HepG2 (cell line): ENCODE data around the gene ZNF277. TPM values are rescaled to one million over a fixed set of nuclear protein-coding genes. Genes with fewer than 3 reads are reported as not detected.

Source experiments
- ATAC-seq: fragments of 200-7000 bp; cut with Tn5 transposase; 3 replicates; pipeline ENCODE4 v1.9.1; 2020; ENCODE audit warnings: mild to moderate bottlenecking, moderate library complexity
- BruUV-seq: library from RNA; stranded (reverse); fragments of 400-500 nt; replicated peaks from 2 replicates; lab custom pipeline; 2021; lab: Mats Ljungman, UMichigan
- CTCF ChIA-PET: fragments of 300-600 bp; formaldehyde crosslinking; extraction: SDS; loops from one replicate; lab custom pipeline; 2021; ENCODE audit warnings: low total read pairs, inconsistent platforms, low intra/inter-chr PET ratio; lab: Yijun Ruan, JAX
- POLR2A ChIA-PET: fragments of 350-600 bp; sonication (Branson Sonifier 250); formaldehyde crosslinking; loops from one replicate; lab custom pipeline; 2020; ENCODE audit warnings: antibody characterized with exemption, inconsistent platforms; lab: Yijun Ruan, JAX
- DNase-seq: peaks from one replicate; pipeline ENCODE4 v3.0.0-alpha.2; 2015; ENCODE audit warnings: low spot score
- FAIRE-seq: peaks from 3 replicates; lab custom pipeline; 2011; peaks lifted over from hg19 to GRCh38; lab: Jason Lieb, UNC
- H2AFZ ChIP-seq: one replicate; pipeline ENCODE4 v1.6.1; 2011; ENCODE audit warnings: low read length, inconsistent platforms
- H3K27ac ChIP-seq: fragments of 300-600 bp; 3 replicates; pipeline ENCODE4 v1.8.0; 2011; ENCODE audit warnings: mixed run types, mild to moderate bottlenecking, mixed read lengths, low read length, inconsistent platforms; ENCODE audit not compliant: insufficient read depth; ENCODE audit errors: extremely low read length
- H3K27me3 ChIP-seq, 2 experiments: fragments of 200-600 bp in 1 of 2; 2 replicates in 1 of 2; 3 replicates in 1 of 2; pipeline versions ENCODE4 v1.6.0 to v1.8.0; 2011; ENCODE audit warnings: low read length in 2 of 2, mild to moderate bottlenecking in 2 of 2, moderate library complexity in 2 of 2, inconsistent platforms in 1 of 2; ENCODE audit not compliant: insufficient read depth in 2 of 2, control insufficient read depth in 1 of 2
- H3K36me3 ChIP-seq, 2 experiments: fragments of 200-600 bp in 1 of 2; replicated peaks in 1 of 2; 2 replicates in 1 of 2; 3 replicates in 1 of 2; pipeline versions ENCODE4 v1.5.1 to v1.8.0; 2011; ENCODE audit warnings: low read length in 2 of 2, inconsistent platforms in 1 of 2; ENCODE audit not compliant: insufficient read depth in 2 of 2, control insufficient read depth in 1 of 2
- H3K4me1 ChIP-seq: 2 replicates; pipeline ENCODE4 v1.5.1; 2012; ENCODE audit warnings: low read length, inconsistent platforms; ENCODE audit not compliant: insufficient read depth
- H3K4me2 ChIP-seq: 2 replicates; pipeline ENCODE4 v1.6.0; 2011; ENCODE audit warnings: low read depth, low read length, inconsistent platforms
- H3K4me3 ChIP-seq, 3 experiments: fragments of 200-600 bp in 1 of 3; sonication (generic), shearing (Covaris generic) in 1 of 3; replicated peaks in 1 of 3; 2 replicates each; pipeline ENCODE4 v1.5.1; 2011 to 2016; ENCODE audit warnings: low read length in 3 of 3, inconsistent platforms in 2 of 3, low read depth in 2 of 3, mild to moderate bottlenecking in 2 of 3, control low read depth in 1 of 3, mixed read lengths in 1 of 3; ENCODE audit not compliant: insufficient read depth in 1 of 3
- H3K79me2 ChIP-seq: one replicate; pipeline ENCODE4 v1.6.1; 2011; ENCODE audit warnings: low read length, inconsistent platforms; ENCODE audit not compliant: insufficient read depth
- H3K9ac ChIP-seq: 2 replicates; pipeline ENCODE4 v1.6.0; 2011; ENCODE audit warnings: mild to moderate bottlenecking, low read depth, low read length, inconsistent platforms; ENCODE audit not compliant: insufficient read depth
- H3K9me3 ChIP-seq: 2 replicates; pipeline ENCODE4 v1.5.1; 2012; ENCODE audit warnings: mild to moderate bottlenecking, low read length
- H4K20me1 ChIP-seq: 2 replicates; pipeline ENCODE4 v1.6.0; 2011; ENCODE audit warnings: inconsistent platforms, mild to moderate bottlenecking, low read length, moderate library complexity; ENCODE audit not compliant: insufficient read depth
- DMAP1 ChIP-seq: IDR thresholded peaks from 2 replicates; pipeline ENCODE4 v1.6.1; 2016
- FOXP1 ChIP-seq, 2 experiments: fragments of 450-650 bp in 1 of 2; IDR thresholded peaks; 2 replicates each; pipeline ENCODE4 v1.6.1; 2017 to 2018; ENCODE audit warnings: antibody characterized with exemption in 1 of 2
- JUNB ChIP-seq: sonication (generic); formaldehyde crosslinking; IDR thresholded peaks from 2 replicates; pipeline ENCODE4 v1.8.0; 2022; ENCODE audit warnings: missing genetic modification reagents, mild to moderate bottlenecking, borderline replicate concordance
- MAFG ChIP-seq: sonication (generic); formaldehyde crosslinking; IDR thresholded peaks from 2 replicates; pipeline ENCODE4 v1.5.1; 2020; ENCODE audit warnings: mild to moderate bottlenecking, missing genetic modification reagents
- RFXAP ChIP-seq: sonication (generic); formaldehyde crosslinking; IDR thresholded peaks from 2 replicates; pipeline ENCODE4 v1.4.0; 2020; ENCODE audit warnings: missing genetic modification reagents, borderline replicate concordance
- ZFP62 ChIP-seq: sonication (generic); formaldehyde crosslinking; IDR thresholded peaks from 2 replicates; pipeline ENCODE4 v1.4.0; 2020; ENCODE audit warnings: missing genetic modification reagents
- ZMYM4 ChIP-seq: sonication (generic); formaldehyde crosslinking; IDR thresholded peaks from 2 replicates; pipeline ENCODE4 v1.8.1; 2023; ENCODE audit warnings: mild to moderate bottlenecking, missing genetic modification reagents
- ZNF34 ChIP-seq: sonication (generic); formaldehyde crosslinking; IDR thresholded peaks from 2 replicates; pipeline ENCODE4 v1.4.0; 2020; ENCODE audit warnings: mild to moderate bottlenecking, missing genetic modification reagents, borderline replicate concordance
- ZNF441 ChIP-seq: sonication (generic); formaldehyde crosslinking; IDR thresholded peaks from 2 replicates; pipeline ENCODE4 v1.7.0; 2021; ENCODE audit warnings: missing genetic modification reagents, borderline replicate concordance
- ZNF501 ChIP-seq: sonication (generic); formaldehyde crosslinking; IDR thresholded peaks from 2 replicates; pipeline ENCODE4 v1.5.1; 2020; ENCODE audit warnings: mild to moderate bottlenecking, moderate library complexity, missing genetic modification reagents
- ZNF776 ChIP-seq: sonication (generic); formaldehyde crosslinking; IDR thresholded peaks from 2 replicates; pipeline ENCODE4 v1.4.0; 2020; ENCODE audit warnings: mild to moderate bottlenecking, missing genetic modification reagents
- WGBS: methylation state at CpG from one replicate; pipeline ENCODE4 v1.1.6; 2017; ENCODE audit warnings: low lambda C conversion rate; 5-methylcytosine and 5-hydroxymethylcytosine counted together
- in situ Hi-C: cut with HindIII; loops from 2 replicates; pipeline ENCODE4 v1.10.0; 2017; ENCODE audit warnings: low pct_unique_long_range_greater_than_20kb; ENCODE audit not compliant: extremely low pct_ligation_motif_present
- intact Hi-C: fragments of 100-400 bp; cut with micrococcal nuclease; formaldehyde crosslinking; loops from one replicate; pipeline ENCODE4 v1.10.0; 2022; ENCODE audit not compliant: unreplicated experiment
- polyA plus RNA-seq, 8 experiments: library from polyadenylated mRNA; depleted of rRNA in 3 of 8; stranded (reverse) in 7 of 8; unstranded in 1 of 8; fragments of >200 nt; fragmentation: Illumina TruSeq in 4 of 8; extraction: Trizol in 4 of 8; gene quantifications; 2 replicates each; pipeline versions ENCODE4 v1.2.1 to v1.2.3, GENCODE V29; 2011 to 2016; ENCODE audit warnings: low read depth in 4 of 8, missing spikeins in 1 of 8, mixed read lengths in 1 of 8; ENCODE audit not compliant: insufficient read depth in 1 of 8
- total RNA-seq, 5 experiments: library from RNA; depleted of rRNA; stranded (reverse); fragments of >200 nt; fragmentation: Illumina TruSeq; extraction: Trizol; gene quantifications; 2 replicates each; pipeline ENCODE4 v1.2.3, GENCODE V29; 2016; ENCODE audit warnings: low read depth in 1 of 5
- TF ChIP-seq, protein P1 (sequence below), 2 experiments: sonication (generic) in 1 of 2; formaldehyde crosslinking in 1 of 2; IDR thresholded peaks; 2 replicates each; pipeline versions ENCODE4 v1.4.0 to v1.6.1; 2018 to 2020; ENCODE audit warnings: missing genetic modification reagents in 2 of 2, borderline replicate concordance in 1 of 2, low read depth in 1 of 2, mild to moderate bottlenecking in 1 of 2, missing biosample characterization in 1 of 2
- TF ChIP-seq, protein P2 (sequence below): sonication (generic); formaldehyde crosslinking; IDR thresholded peaks from 2 replicates; pipeline ENCODE4 v1.4.0; 2020; ENCODE audit warnings: missing genetic modification reagents
- TF ChIP-seq, protein P3 (sequence below): sonication (generic); formaldehyde crosslinking; IDR thresholded peaks from 2 replicates; pipeline ENCODE4 v1.5.1; 2020; ENCODE audit warnings: missing genetic modification reagents, mild to moderate bottlenecking, borderline replicate concordance
- TF ChIP-seq, protein P4 (sequence below): sonication (generic); formaldehyde crosslinking; IDR thresholded peaks from 2 replicates; pipeline ENCODE4 v1.4.0; 2020; ENCODE audit warnings: missing genetic modification reagents

The ZNF277 gene
- total and polyA plus RNA-seq, 2 of the 13 experiments (the other 11 are each of a cell fraction or from before 2014, with no cell fraction given) = 29.1 to 30.1 TPM

DNA sequence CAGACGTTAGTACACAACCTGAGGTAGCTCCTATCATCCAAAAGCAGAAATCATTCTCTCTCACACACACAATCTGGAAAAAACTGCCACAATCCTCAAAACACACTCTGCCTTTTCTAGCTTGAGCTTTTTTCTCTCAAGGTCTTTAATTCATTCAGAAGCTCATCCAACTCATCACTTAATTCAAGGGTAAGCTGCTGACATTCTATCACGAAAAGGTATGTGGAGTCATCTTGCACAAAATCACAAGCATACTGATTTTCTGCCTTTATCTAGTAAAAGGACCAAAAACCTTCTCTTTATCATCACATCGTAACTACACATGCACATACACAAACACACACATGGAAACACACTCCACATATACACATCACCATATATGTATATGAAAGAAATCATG, 32.3 kb upstream of the ZNF277 start:
- POLR2A ChIA-PET = no interaction called here
- 96% methylated on average over 3 of the region's 3 CpGs for WGBS
- FAIRE-seq = no peak

More for the DNA sequence above, 32.3 kb upstream of the ZNF277 start:
- H3K4me1 ChIP-seq = peaks cover 27% of the 10 kb centered on the region
- no peak overlapping the region for H3K27ac ChIP-seq
- no peaks in the 10 kb centered on the region for H3K27me3 ChIP-seq
- H3K36me3 ChIP-seq = no peaks in the 10 kb centered on the region
- H3K9ac ChIP-seq = no peak overlapping the region
- no peak for ATAC-seq
- H3K4me2 ChIP-seq = no peak overlapping the region
- in situ Hi-C loops = no loop called here
- CTCF ChIA-PET = no interaction called here
- BruUV-seq = no TSS peak
- peaks cover 8% of the 10 kb centered on the region for H4K20me1 ChIP-seq
- TF ChIP-seq FOXP1 (IDR thresholded peaks at IDR 0.05) = no peak
- no peak for TF ChIP-seq FOXP1 (CRISPR knock-in tag; IDR thresholded peaks at IDR 0.05)
- no peak for TF ChIP-seq JUNB (CRISPR knock-in tag)
- no peak for TF ChIP-seq ZNF501 (CRISPR knock-in tag)
- TF ChIP-seq RFXAP = no peak
- TF ChIP-seq ZFP62 (CRISPR knock-in tag) = no peak
- TF ChIP-seq ZNF34 (CRISPR knock-in tag) = no peak
- TF ChIP-seq, protein P1, sequence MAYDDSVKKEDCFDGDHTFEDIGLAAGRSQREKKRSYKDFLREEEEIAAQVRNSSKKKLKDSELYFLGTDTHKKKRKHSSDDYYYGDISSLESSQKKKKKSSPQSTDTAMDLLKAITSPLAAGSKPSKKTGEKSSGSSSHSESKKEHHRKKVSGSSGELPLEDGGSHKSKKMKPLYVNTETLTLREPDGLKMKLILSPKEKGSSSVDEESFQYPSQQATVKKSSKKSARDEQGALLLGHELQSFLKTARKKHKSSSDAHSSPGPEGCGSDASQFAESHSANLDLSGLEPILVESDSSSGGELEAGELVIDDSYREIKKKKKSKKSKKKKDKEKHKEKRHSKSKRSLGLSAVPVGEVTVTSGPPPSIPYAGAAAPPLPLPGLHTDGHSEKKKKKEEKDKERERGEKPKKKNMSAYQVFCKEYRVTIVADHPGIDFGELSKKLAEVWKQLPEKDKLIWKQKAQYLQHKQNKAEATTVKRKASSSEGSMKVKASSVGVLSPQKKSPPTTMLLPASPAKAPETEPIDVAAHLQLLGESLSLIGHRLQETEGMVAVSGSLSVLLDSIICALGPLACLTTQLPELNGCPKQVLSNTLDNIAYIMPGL (CRISPR knock-in tag; IDR thresholded peaks at IDR 0.05; ENCODE audit: borderline replicate concordance in 1 of 2, low read depth in 1 of 2) = no peak
- TF ChIP-seq ZNF441 = no peak
- TF ChIP-seq, protein P2, sequence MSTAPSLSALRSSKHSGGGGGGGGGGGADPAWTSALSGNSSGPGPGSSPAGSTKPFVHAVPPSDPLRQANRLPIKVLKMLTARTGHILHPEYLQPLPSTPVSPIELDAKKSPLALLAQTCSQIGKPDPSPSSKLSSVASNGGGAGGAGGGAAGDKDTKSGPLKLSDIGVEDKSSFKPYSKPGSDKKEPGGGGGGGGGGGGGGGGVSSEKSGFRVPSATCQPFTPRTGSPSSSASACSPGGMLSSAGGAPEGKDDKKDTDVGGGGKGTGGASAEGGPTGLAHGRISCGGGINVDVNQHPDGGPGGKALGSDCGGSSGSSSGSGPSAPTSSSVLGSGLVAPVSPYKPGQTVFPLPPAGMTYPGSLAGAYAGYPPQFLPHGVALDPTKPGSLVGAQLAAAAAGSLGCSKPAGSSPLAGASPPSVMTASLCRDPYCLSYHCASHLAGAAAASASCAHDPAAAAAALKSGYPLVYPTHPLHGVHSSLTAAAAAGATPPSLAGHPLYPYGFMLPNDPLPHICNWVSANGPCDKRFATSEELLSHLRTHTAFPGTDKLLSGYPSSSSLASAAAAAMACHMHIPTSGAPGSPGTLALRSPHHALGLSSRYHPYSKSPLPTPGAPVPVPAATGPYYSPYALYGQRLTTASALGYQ (CRISPR knock-in tag) = no peak
- TF ChIP-seq ZMYM4 (CRISPR knock-in tag) = no peak
- no peak for TF ChIP-seq DMAP1 (CRISPR knock-in tag)
- TF ChIP-seq, protein P3, sequence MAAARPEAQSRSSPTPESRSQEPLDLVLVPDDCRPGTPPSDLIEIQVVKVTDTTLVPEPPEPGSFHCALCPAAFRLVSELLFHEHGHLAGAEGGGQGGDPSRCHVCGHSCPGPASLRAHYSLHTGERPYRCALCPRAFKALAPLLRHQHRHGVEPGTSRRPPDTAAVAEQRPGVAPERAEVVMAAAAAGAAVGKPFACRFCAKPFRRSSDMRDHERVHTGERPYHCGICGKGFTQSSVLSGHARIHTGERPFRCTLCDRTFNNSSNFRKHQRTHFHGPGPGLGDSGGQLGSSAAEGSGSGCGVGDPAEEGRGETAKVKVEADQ = no peak
- TF ChIP-seq ZNF776 (CRISPR knock-in tag) = no peak
- TF ChIP-seq, protein P4, sequence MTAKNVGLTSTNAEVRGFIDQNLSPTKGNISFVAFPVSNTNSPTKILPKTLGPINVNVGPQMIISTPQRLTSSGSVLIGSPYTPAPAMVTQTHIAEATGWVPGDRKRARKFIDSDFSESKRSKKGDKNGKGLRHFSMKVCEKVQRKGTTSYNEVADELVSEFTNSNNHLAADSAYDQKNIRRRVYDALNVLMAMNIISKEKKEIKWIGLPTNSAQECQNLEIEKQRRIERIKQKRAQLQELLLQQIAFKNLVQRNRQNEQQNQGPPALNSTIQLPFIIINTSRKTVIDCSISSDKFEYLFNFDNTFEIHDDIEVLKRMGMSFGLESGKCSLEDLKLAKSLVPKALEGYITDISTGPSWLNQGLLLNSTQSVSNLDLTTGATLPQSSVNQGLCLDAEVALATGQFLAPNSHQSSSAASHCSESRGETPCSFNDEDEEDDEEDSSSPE (CRISPR knock-in tag) = no peak
- TF ChIP-seq MAFG (CRISPR knock-in tag) = no peak
- no peak for DNase-seq
- intact Hi-C loops = no loop called here
- H3K9me3 ChIP-seq = no peaks in the 10 kb centered on the region
- H2AFZ ChIP-seq = no peak overlapping the region
- H3K4me3 ChIP-seq = no peak overlapping the region
- H3K79me2 ChIP-seq = peaks cover 33% of the 10 kb centered on the region
